NCI-H748 (cell line): ENCODE measurements around the gene BATF2.
"Not testable (repeated sequence)": the region's sequence is repeated elsewhere in the genome, so short reads cannot be mapped to it uniquely, and the experiment has no call there.

Source experiments
- DNase-seq: peaks from one replicate; lab custom pipeline; 2025; ENCODE audit not compliant: unreplicated experiment; lab: John Stamatoyannopoulos, UW

The BATF2 gene, protein sequence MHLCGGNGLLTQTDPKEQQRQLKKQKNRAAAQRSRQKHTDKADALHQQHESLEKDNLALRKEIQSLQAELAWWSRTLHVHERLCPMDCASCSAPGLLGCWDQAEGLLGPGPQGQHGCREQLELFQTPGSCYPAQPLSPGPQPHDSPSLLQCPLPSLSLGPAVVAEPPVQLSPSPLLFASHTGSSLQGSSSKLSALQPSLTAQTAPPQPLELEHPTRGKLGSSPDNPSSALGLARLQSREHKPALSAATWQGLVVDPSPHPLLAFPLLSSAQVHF

DNA sequence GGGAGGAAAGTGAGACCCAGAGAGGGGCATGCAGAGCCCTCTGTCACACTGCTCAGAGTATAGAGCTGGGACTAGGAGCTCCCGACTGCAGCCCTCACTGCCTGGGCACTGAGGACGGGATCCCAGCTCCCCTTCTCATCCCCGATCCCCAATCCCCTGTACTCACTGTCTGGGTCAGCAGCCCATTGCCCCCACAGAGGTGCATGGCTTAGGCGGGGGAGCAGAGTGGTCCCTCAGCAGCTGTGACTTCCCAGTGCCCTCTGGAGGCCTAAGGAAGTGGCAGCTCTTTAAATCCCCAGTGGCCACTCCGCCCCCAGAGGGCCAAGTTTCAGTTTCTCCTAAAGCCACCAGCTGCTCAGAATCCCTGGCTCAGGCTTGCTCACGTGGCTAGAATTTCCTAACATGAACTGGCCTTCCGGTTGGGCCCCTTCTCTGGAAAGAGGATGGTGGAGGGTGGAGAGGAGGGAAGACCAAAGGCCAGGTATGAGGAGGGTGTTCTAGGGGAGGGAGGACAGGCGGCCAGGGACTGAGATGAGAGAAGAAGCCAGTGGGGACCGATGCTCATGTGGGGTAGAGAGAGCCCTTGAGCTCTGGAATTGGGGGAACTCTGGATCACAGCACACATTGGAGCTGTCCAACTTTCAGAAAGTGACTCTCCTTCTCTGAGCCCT, at the start of gene BATF2:
Gene BATF2 (minus strand): TSS at position 262 of the 671 bp plus-strand sequence. CDS start 57 bp downstream, at position 205.
- DNase-seq: peak; percentile 27

- no peak for DNase-seq
Measured at GRCh38 chr11:65045728-65046127, 49.0 kb upstream of the BATF2 start.

- no peak for DNase-seq
Measured at GRCh38 chr11:65045061-65045460, 48.3 kb upstream of the BATF2 start.

DNA sequence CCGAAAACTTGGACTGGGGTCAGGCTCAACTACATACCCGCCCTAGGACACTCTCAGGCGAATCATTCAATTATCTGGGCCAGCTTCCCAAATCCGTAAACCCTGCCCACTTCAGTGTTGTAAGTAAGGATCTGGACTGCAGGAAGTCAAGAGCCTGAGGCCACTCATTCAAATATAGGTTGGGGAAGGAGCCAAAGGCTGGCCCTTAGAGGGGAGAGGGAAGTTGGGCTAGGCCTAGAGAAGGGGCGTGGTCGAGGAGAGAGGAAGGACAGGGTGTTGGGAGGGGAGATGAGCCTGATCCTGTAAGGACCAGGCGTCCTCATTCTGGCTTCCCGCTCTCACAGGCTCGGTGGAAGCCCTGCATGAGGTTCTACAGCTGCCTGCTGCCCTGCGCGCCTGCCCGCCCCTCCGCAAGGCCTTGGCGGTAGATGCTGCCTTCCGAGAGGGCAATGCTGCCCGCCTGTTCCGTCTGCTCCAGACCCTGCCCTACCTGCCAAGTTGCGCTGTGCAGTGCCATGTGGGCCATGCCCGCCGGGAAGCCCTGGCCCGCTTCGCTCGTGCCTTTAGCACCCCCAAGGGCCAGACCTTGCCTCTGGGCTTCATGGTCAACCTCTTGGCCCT, 47.2 kb upstream of the BATF2 start:
- DNase-seq: no peak

DNA sequence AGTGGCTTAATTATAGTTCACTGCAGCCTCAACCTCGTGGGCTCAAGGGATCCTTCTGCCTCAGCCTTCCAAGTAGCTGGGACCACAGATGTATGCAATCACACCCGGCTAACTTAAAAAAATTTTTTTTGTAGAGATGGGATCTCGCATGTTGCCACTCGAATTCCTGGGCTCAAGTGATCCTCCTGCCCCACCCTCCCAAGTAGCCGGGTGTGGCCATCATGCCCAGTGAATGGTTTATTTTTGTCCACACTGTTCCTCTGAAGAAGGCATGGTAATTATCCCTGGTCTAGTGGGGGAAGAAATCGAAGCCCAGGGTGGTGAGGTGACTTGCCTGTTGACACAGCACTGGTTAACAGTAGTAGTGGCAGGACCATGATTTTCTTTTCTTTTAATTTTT, 46.1 kb upstream of the BATF2 start:
- DNase-seq: no peak

- peak; percentile 99 for DNase-seq
Measured at GRCh38 chr11:65040847-65041622, 44.3 kb upstream of the BATF2 start, which contains the start of gene SAC3D1. Gene SAC3D1 (plus strand): TSS chr11:65041210. CDS start chr11:65041293, 83 bp downstream.

DNA sequence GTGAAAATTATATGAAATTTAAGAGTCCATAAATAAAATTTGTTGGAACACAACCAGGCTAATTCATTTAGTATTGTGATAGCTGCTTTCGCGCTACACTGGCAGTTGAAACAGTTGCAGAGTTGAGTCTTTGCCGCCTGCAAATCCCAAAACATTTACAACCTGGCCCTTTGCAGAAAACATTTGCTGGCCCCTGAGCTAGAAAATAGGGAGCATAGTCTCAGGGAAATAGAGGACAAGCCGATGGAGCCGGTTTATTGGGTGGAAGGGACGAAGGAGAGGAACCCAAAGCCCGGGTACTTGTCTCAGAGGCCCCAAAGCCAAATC, 43.7 kb upstream of the BATF2 start:
- no peak for DNase-seq

GRCh38 chr11:65036931-65037330, 40.2 kb upstream of the BATF2 start:
- DNase-seq: no peak

GRCh38 chr11:65035579-65035978, 38.8 kb upstream of the BATF2 start:
- DNase-seq: no peak

DNA sequence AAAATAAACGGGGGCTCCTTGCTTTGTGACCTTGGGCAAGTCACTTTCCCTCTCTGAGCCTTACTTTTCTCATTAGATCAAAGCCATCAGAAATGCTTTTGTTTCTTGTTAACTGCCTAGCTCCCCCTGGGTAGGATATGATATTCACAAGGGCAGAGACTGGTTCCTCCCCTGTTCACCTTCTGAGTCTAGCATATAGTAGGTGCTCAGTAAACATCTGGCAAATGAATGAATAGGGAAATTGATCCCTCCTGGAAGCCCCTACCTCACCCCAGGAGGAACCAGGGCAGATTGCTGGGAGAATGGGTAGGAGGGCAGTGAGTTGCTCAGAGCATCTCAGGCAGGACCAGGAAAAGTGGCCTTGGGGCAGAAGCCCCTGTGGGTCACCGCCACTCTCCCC, 37.7 kb upstream of the BATF2 start:
- no peak for DNase-seq

- DNase-seq: no peak
Measured at GRCh38 chr11:65032216-65032615, 35.4 kb upstream of the BATF2 start.

- peak; percentile 98 for DNase-seq
Measured at GRCh38 chr11:65027213-65028067, 30.7 kb upstream of the BATF2 start, which contains the start of gene SNX15. Gene SNX15 (plus strand): TSS chr11:65027439. CDS start chr11:65027538, 99 bp downstream.

DNA sequence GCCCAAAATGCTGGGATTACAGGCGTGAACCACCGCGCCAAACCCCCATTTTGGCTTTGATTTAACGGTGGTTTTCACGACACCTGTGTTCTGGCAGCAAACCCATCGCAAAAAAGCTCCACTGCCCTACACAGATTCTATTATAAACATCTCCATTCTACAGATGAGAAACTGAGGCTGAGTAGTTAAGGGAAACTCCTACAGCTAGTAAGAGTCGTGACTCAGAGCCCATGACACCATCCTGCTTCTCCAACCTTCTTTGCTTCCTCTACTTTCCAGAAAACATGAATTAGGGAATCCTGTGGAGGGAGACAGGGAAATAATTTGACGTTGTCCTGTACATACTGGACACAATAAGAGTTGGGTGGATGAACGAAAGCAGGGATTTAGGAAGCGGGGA, 30.0 kb upstream of the BATF2 start:
- no peak for DNase-seq

- not testable (repeated sequence) for DNase-seq
Measured at GRCh38 chr11:65023502-65023901, 26.7 kb upstream of the BATF2 start.

- no peak for DNase-seq
Measured at GRCh38 chr11:65021509-65021908, 24.7 kb upstream of the BATF2 start.

DNA sequence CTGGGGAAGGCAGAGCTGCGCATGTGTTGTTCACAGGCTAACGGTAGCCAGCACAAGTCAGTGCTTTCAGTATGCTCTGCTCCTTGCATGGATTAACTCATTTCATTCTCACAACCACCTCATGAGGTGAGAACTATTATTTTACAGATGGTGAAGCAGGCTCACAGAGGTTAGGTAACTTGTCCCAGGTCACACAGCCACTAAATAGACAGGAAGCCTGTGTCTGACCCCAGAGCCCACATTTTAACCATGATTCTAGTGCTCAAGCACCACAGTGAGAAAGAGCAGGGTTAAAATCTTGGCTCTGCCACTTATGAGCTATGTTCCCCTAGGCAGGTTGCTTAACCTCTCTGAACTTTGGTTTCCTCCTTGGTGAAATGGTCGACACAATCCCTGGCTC, 24.2 kb upstream of the BATF2 start:
- DNase-seq: no peak

DNA sequence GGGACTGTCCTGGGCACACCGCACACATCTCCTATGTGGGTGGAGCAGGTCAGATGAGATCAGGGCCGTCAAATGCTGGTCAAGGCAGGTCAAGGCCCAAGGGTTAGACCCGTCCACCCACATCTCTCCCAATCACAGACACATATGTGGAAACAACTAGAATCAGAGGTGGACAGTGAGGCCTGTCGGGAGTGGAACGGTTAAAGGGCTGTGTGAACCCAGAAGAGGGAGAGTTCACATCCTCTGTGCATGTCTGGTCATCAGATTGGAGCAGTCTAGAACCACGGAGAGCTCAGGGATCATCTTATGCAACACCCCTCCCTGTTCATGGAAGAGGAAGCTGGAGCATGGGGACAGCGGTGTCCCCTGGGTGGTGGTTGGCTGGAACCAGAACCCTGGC, 23.1 kb upstream of the BATF2 start:
- DNase-seq: no peak

GRCh38 chr11:65017937-65018336, 21.2 kb upstream of the BATF2 start:
- DNase-seq: no peak

DNA sequence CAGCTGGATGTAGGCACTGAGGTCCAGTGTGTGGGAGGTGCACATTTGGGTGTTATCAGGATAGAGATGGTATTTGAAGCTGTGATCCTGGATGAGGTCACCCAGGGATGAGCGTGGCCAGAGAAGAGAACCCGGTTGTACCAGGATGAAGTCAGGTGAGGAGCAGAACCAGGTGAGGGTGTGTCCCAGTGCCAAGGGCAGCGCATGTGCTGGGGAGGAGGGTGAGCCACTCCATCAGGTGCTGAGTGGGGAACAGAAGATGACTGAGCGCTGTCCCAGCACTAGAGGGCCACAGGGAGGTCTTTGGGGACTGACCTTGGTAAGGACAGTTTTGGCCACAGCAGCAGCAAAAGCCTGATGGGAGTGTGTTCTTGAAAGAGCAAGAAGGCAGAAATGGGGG, 19.9 kb upstream of the BATF2 start:
- DNase-seq: no peak

GRCh38 chr11:65014726-65015227, 18.0 kb upstream of the BATF2 start:
- no peak for DNase-seq
